GM21619 (cell line): ENCODE results near the gene PERM1.
A peak's percentile ranks its signal among the peaks of the same experiment; 100 is the strongest.
"Not testable (repeated sequence)": the region's sequence is repeated elsewhere in the genome, so short reads cannot be mapped to it uniquely, and the experiment has no call there.

Experiments used
- ATAC-seq: cut with Tn5 transposase; IDR thresholded peaks from one replicate; pipeline ENCODE4 v1.9.1; 2021; ENCODE audit not compliant: unreplicated experiment

Gene PERM1

GRCh38 chr1:981955-982558 is at the start of gene PERM1:
Gene PERM1, minus strand, starts transcription at chr1:982093. Its CDS starts 1,064 bp downstream, at chr1:981029.
- no peak for ATAC-seq

- ATAC-seq = not testable (repeated sequence)
These were observed 49.2 kb upstream of the PERM1 start for GRCh38 chr1:1030867-1031658.

GRCh38 chr1:1027791-1028190 is 45.9 kb upstream of the PERM1 start:
- no peak for ATAC-seq

- ATAC-seq = no peak
These were observed 44.9 kb upstream of the PERM1 start for GRCh38 chr1:1026599-1027413.

- no peak for ATAC-seq
These were observed 43.8 kb upstream of the PERM1 start for GRCh38 chr1:1025730-1026129.

- no peak for ATAC-seq
These were observed 43.1 kb upstream of the PERM1 start for GRCh38 chr1:1024771-1025699.

- ATAC-seq = no peak
These were observed 42.4 kb upstream of the PERM1 start for GRCh38 chr1:1024149-1024770.

GRCh38 chr1:1023700-1024099 is 41.8 kb upstream of the PERM1 start:
- no peak for ATAC-seq

- ATAC-seq = no peak
These were observed 40.6 kb upstream of the PERM1 start for GRCh38 chr1:1022302-1023009.

GRCh38 chr1:1021920-1022259 is 40.0 kb upstream of the PERM1 start:
- ATAC-seq = no peak

GRCh38 chr1:1021010-1021919 is 39.4 kb upstream of the PERM1 start:
- no peak for ATAC-seq

GRCh38 chr1:1020415-1021009 is 38.6 kb upstream of the PERM1 start:
- peak; percentile 15 for ATAC-seq

- peak; percentile 31 for ATAC-seq
These were observed 38.1 kb upstream of the PERM1 start, which contains the start of gene AGRN for GRCh38 chr1:1020000-1020404. Gene AGRN, plus strand, starts transcription at chr1:1020120. Its CDS starts 53 bp downstream, at chr1:1020173.

GRCh38 chr1:1019122-1019999 is 37.5 kb upstream of the PERM1 start:
- peak; percentile 50 for ATAC-seq

- ATAC-seq = not testable (repeated sequence)
These were observed 36.4 kb upstream of the PERM1 start for GRCh38 chr1:1018321-1018685.

- not testable (repeated sequence) for ATAC-seq
These were observed 35.8 kb upstream of the PERM1 start for GRCh38 chr1:1017397-1018320.
